Stimulated activated CD8-positive, alpha-beta memory T cell treated with anti-CD3 and anti-CD28 coated beads, Interleukin-4, amount 100 ng/mL, for 1 hour (primary cell): ENCODE data around the gene MAGI2.
"Not testable (repeated sequence)": the region's sequence is repeated elsewhere in the genome, so short reads cannot be mapped to it uniquely, and the experiment has no call there.

ENCODE experiments used
- DNase-seq, 2 donors: peaks; one replicate each; pipeline ENCODE4 v3.0.0-alpha.2; 2020; ENCODE audit warnings: low read depth in 2 of 2, low spot score in 1 of 2

Gene MAGI2

DNA sequence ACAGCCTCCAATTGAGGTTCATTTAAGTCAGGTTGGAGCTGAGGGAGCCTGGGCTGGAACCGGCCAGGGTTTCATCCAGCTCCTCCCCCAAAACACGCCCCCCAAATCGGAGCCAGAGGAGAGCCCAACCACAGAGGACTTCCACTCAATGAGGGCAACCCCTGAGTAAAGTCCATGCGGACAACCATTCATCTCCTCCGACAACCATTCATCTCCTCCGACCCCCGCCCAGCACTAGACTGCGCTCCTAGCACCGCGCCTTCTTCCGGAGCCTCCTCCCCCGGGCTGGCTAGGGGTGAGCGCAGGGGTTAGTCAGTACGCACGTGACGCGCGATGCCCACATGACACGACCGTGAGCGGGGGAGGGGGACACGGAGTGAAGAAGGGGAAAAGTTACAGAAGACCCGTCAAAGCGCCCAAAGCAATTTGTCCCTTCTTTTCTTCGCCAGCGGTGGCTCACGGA, 1.4 kb downstream of the MAGI2 start:
- no peak for DNase-seq

DNA sequence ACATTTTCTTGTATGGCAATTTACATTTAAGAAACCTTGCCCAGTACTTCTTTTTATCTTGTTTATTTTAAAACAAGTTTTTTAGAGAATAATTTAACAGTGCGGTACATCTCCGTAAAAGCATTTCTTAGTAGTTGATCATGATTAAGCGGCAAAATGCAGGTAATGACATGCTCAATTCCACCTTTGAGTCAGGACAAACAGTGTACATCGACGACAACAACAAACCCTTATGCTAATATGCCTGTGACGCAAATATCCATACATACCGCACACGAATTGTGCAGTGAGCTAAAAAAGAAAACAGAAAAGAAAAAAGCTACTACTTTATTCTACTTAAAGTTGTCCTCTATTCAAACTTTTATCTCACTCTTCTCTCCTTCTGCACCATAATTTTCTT, 1.9 kb downstream of the MAGI2 start:
- no peak for DNase-seq

DNA sequence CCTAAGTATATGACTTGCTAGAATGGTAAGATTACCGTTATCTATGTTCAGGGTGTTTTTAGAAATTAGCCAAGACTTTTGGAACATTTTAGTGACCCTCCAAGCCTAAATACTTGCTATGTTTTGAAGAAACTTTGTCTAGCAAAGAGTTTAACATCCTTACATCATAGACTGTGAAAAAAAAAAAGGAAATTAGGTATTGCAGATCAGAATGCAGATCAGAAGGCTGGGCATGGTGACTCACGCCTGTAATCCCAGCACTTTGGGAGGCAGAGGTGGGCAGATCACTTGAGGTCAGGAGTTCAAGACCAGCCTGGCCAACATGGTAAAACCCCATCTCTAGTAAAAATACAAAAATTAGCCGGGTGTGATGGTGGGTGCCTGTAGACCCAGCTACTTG, 10.7 kb downstream of the MAGI2 start:
- not testable (repeated sequence) for DNase-seq

DNA sequence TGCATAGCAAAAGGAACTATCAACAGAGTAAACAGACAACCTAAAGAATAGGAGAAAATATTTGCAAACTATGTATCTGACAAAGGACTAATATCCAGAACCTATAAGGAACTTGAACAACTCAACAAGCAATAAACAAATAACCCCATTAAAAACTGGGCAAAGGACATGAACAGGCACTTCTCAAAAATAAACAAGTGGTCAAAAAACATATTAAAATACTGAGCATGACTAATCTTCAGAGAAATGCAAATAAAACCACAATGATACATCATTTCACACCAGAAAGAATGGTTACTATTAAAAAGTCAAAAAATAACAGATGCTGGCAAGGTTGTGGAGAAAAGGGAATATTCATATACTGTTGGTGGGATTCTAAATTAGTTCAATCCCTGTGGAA, 17.1 kb downstream of the MAGI2 start:
- no peak for DNase-seq

DNA sequence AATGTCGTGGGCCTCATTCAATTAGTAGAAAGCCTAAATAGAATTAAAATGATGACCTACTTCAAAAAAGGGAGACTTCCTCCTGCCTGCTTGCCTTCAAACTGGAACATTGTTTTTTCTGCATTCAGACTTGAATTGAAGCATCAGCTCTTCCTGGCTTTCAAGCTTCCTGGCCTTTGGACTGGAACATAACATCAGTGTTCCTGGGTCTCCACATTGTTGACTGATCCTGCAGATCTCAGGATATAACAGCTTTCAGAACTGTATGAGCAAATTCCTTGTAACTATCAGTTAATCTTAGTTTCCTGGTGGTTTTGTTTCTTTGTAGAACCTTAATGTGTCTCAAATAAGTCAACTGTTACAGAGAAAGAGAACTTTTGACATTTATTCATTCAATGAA, 18.6 kb downstream of the MAGI2 start:
- no peak for DNase-seq

DNA sequence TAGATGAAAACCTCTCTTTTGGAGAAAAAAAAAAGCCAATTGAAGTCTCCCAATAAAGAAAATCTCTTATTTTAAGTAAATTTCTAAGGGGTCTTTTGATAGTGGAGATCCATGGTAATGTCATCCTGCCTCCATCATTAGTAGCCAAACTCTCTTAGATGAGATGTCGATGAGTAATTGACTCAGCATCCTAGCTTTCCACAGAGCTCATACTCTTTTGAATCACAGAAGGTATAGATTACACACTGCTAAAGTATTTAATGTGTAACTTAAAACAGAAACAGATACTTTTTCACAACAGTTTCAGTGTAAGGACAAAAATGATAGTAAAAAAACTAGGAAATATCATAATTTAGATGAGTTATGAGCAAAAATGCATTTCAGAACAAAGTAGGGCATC, 19.4 kb downstream of the MAGI2 start:
- DNase-seq, result no peak

DNA sequence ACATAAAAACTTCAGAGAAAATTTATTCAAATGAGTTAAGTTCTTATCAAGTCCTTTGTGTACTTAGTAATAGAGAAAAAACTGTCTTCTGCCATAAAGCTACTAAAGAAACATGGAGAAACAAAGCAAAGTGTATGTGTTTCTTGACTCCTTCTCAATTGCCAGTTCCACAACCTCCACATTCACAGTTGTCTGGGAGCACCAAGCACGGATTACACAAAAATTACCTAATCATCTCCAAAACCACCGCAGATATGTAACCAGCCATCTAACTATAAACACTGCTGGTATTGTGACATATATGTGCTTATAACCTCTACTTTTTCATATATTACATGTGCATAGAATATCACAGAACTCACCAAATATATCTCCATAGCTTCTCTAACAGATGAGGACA, 23.1 kb downstream of the MAGI2 start:
- no peak for DNase-seq

DNA sequence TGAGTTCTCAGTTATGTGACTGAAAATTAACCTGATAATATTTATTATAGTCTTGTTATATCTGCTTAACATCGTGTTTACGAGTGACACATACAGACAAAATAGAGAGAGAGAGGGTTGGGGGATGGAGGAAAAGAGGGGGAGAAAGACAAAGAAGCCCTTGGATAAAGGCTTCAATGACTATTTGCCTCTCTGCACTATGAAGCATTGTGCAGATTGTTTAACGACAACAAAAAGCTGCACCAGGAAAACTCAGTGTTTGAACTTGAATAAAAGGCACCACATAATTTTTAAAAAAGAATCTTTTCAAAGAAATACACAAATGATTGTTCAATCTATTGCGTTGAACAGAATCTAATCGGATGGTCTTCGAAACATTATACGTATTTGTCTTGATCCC, 27.8 kb downstream of the MAGI2 start:
- DNase-seq, result no peak

DNA sequence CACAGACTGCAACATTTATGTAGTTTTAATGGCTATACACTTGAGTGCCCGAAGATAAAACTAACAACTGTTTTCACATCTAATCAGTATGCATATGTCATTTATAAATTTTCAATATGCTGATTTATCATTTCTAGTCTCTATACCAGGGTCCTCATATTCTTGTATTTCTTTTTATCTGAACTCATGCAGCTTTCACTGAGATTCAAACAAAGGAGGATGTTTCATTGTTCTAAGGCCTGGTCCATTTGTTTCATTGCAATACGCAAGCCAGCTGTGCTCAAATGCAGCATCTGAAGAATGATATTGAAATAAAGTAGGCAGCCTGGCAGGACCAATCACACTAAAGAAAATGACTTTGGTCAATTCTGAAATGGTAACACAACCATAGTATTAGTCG, 31.7 kb downstream of the MAGI2 start:
- DNase-seq, result no peak

DNA sequence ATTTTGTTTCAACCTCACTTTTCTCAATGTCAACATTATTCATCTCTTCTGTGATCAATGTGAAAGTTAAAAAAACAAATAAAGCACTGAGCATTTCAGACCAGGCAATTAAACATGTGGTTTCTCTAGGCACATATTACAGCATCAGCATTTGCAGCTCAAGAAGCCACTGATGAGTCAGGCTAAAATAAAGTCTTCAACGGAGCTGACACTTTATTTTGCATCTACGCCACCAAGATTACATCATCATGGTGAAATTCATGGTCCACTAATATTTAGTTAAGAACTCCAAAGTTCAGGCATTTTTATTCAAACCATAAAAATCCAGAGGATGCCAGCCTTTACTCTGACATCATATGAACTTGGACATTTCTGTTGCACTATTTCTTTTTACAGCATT, 33.0 kb downstream of the MAGI2 start:
- no peak for DNase-seq

DNA sequence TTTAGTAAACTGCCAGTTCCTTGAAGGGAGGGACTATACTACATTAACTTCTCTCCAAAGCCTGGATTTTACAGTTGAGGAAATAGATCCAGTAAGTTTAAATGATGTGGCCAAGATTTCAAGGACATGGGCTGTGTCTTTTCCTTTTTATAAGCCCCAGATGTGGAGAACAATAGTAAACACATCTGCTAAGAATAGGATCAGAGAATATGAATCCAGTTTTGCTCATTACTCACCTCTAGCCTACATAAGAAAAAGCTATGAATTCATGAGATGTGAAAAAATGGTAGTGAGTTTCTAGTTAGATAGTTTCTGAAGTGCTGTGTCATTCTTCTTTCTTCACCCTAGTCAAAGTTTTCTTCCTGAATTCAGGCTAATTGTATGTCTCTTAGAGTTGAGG, 38.6 kb downstream of the MAGI2 start:
- no peak for DNase-seq

DNA sequence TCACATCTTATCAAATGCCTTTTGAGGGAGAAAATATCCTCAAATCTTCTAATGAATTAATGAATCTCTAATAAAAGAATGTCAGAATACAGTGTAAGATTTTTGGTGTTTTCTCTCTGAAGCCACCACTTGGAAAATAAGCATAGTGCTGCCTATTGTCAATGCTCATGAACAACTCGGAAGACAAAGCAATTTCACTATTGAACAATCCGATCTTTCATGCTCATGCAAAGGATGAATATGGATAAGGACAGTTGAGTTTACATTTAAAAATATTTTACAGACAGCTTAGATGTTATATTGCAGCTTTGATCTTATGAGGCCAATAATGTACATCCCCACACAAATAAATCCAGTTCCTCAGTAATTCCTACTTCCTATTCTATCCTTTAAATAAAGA, 40.6 kb downstream of the MAGI2 start:
- DNase-seq, result no peak

DNA sequence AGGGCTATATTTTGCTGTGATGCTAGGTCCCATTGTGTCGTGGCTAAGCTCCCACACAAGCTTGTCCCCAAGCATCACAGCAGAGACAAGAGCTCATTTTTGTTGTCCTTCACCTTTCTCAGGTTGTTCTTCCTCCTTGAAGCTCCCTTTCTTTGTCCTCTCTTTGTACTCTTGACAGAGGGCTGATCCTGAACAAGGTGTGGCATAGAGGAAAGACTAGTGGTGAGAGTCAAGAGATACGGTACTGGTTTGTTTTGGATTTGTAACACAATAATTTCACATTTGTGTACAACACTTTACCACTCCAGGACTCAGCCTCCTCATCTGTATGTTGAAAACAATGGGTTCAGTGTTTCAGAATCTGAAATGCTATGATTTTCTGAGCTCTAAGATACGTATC, 41.0 kb downstream of the MAGI2 start:
- no peak for DNase-seq

DNA sequence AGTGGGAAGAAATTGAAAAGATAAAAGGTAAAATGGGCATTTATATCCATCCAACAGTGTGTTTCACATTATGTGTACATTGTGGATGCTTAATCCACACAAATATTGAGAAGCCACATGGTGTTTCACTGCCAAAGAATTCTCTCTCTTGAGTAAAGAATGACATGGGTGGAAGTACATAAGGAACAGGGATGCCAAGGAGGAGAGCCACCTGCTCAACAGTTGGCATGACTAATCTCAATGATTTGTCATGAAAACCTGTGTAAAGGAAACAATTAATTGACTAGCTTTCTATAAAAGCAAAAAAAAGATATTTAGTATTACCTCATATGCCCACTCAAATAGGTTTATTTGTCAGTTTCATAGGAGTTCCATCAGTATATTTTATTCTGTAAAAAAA, 43.1 kb downstream of the MAGI2 start:
- no peak for DNase-seq

DNA sequence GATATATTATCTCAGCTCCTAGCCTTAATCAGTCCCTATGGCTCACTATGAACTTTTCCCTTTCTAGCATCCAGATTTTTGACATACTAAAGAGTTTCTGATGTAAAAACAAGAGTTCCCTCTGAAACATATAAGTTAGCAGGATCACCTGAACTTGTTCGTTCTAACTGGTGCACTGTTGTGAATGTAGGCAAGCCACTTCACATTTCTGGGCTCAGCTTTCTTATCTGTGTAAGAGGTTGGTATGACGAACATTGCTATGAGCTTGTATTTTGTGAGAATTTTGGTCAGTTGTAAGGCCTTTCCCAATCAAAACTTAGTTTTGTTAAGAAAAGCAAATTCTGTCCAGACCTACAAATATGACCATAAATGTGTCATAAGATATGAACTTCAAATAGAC, 46.1 kb downstream of the MAGI2 start:
- no peak for DNase-seq

DNA sequence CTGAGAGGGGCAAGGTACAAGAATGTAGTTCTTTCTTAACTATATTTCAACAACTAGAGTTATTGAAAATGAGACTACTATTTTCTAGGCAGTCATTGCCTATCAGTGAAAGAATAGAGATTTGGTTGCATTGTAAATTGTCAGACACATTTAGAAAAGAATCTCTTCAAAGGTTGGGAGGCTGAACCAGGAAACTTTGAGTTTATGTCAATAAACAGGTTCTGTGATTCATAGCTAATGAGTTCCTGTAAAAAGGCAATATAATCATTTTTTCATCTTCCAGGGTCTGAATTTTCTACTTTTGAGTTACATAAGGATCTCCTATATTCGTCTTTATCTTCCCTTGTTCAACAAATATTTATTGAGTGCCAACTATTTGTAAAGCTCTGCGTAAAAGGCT, 47.1 kb downstream of the MAGI2 start:
- DNase-seq, result no peak

DNA sequence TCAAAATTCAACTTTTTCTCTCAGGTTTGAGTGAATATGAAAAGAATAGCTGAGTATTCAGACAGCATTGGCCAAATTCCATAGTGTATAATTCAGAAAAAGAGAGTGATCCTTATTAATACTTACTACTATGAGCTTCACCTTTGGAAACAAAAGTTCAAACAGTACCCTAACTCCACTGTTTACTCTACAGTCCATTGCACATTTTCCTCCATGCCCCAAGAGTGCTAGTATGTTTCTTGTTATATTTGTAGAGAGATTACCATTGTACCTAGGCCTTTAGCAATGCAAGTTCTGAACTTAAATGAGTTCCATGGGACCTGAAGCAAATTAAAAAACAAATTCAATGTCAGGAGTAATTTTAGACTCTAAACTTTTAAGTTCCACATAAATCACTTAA, 48.1 kb downstream of the MAGI2 start:
- no peak for DNase-seq

DNA sequence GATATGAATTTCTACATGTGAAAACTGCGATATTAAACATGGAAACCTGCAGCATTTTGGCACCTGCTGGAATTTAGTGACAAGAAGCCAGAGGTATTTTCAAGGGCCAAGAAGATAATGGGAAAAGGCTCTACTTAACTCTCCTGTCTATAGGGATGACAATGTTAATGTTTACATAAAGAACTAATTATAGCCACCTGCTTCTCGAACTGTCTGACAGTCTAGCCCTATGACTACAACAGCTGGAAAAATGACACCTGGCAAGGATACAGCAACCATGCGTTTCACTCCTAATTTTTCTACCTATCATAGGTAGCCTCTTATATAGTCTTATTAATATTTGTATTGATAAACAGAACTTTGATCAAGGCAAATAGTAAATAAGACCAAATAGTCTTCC, 49.6 kb downstream of the MAGI2 start:
- DNase-seq, result no peak

DNA sequence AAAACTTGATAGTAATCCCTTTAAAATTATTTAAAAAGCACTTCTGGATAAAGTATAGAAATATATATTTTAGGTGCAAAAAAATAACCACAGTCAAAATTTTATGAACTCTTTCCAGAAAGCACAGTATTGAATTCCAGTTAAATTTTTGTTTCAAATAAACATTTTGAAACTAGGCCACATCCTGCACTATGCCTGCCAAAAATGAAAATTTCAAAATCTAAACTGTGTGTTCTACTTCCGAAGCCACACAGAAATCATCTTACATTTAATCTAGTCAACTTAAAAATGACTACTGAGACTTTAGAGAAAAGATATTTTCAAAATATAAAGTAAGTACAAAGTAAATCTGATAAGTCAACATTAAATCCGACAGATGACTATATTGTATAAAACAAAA, 50.0 kb downstream of the MAGI2 start:
- no peak for DNase-seq

DNA sequence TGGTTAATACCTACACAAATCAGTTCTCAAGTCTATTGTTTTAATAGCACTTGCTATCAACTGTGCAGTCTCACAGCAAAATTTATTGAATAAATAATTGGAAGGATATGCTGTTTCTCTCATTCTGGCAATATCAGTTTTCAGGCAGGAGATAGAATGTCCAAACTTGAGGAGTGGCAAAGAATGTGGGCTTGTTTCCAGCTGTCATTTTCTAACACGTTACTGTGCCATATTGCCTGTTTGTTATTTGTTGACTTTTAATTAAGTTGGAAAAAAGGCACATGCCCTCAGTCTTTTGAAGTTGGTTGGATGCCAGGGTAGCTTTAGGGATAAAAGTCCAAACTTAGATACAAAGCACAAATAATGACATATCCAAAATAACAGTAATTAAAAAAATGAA, 52.2 kb downstream of the MAGI2 start:
- DNase-seq, result no peak

DNA sequence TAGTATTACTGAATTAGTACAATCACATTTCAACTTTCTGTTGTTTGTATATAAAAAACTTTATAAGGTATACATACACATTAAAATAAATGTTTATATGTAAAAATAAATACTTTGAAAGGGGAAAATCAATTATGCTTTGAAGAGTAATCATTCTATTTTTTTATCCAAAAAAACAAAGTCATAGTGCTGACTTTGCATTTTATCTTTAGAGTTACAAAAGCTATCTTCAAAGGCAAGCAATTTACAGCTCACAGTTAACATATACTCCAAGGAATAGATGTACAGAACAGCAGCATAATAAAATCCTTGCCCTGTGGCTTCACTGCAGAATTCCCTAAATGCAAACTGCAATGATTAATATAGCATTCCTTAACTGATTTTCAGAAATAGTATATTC, 53.2 kb downstream of the MAGI2 start:
- DNase-seq, result no peak

DNA sequence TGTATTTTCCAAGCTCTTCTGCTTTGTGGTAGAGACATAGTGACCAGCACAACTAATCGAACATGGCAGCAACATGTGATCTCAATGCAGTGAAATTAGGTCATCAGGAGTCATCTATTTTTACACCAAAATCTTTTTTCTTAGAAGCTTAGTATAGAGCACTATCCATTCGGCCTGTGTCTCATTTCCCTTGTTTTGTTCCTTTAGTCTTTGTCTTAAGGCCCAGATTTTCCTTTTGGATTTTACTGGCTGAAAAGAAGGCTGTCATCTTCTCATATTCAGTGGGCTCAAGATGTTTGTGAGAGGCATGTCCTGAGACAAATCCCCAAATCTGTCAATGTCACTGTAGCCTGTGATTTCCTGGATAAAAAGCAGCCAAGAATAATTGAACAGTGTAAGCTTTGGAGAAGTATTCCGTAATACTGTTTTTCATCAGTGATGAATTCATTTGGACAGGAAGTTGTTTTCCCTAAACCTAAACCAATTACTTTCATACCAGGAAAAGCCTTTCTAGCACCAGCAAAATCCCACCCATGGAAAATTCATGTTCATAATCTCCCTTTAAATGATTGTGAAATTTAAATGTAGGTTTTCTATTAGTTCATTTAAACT, 55.2 kb downstream of the MAGI2 start:
- no peak for DNase-seq

DNA sequence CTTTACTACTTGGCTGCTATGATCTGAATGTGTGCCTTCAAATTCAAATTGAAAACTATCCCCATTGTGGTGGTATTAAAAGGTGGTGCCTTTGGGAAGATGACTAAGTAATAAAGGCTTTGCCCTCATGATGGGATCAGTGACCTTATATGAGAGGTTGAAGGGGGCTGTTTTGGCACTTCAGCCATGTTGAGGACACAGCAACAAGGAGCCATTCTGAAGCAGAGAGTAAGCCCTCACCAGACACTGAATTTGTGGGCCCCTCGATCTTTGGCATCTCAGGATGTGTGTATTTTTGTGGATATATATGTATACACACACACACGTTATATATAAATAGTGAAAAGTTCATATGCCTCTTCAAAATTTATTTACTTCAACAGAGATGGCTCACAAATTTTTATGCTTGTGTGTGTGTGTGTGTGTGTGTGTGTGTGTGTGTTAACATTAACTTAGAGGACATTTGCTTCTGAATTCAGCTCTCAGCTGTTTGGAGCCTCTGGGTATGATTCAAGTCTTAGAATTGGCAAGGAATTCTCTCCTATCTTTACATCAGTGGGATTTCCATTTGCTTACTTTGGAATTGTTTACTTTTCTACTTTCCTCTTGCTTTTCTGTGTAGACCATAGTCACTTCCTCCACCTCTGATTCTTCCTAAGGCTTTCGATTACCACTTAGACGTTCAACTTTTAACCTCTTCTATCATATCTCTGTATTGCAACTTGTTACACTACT, 66.6 kb downstream of the MAGI2 start:
- no peak for DNase-seq
